Measurements from ENCODE around the gene CLEC9A.

Gene CLEC9A

GRCh38 chr12:10113075-10113474 lies 82.6 kb downstream of the CLEC9A start:
- DNase-seq = no peak

- no peak for DNase-seq
Observed at GRCh38 chr12:10113920-10114319, 83.4 kb downstream of the CLEC9A start.

GRCh38 chr12:10115311-10115710 lies 84.8 kb downstream of the CLEC9A start:
- no peak for DNase-seq
